ENCODE data around the gene RHCE.
"Not testable (repeated sequence)": the region's sequence is repeated elsewhere in the genome, so short reads cannot be mapped to it uniquely, and the experiment has no call there.

GRCh38 chr1:25414157-25414556 is 6.5 kb downstream of the RHCE start:
- TF ChIP-seq CTCF (IDR thresholded peaks at IDR 0.05; ENCODE audit: low read depth, low read length); POLR2A (IDR thresholded peaks at IDR 0.05; ENCODE audit: extremely low read depth, insufficient read length); MAX (IDR thresholded peaks at IDR 0.05; ENCODE audit: low read depth, low read length): not testable (repeated sequence)

Data from NB4 (cell line).